ENCODE data around the gene TMEM163. TPM values are rescaled to one million over a fixed set of nuclear protein-coding genes. Genes with fewer than 3 reads are reported as not detected.
A peak's percentile ranks its signal among the peaks of the same experiment; 100 is the strongest.

The TMEM163 gene
- total RNA-seq: 1.9 and 2.4 TPM in 2 replicates

DNA sequence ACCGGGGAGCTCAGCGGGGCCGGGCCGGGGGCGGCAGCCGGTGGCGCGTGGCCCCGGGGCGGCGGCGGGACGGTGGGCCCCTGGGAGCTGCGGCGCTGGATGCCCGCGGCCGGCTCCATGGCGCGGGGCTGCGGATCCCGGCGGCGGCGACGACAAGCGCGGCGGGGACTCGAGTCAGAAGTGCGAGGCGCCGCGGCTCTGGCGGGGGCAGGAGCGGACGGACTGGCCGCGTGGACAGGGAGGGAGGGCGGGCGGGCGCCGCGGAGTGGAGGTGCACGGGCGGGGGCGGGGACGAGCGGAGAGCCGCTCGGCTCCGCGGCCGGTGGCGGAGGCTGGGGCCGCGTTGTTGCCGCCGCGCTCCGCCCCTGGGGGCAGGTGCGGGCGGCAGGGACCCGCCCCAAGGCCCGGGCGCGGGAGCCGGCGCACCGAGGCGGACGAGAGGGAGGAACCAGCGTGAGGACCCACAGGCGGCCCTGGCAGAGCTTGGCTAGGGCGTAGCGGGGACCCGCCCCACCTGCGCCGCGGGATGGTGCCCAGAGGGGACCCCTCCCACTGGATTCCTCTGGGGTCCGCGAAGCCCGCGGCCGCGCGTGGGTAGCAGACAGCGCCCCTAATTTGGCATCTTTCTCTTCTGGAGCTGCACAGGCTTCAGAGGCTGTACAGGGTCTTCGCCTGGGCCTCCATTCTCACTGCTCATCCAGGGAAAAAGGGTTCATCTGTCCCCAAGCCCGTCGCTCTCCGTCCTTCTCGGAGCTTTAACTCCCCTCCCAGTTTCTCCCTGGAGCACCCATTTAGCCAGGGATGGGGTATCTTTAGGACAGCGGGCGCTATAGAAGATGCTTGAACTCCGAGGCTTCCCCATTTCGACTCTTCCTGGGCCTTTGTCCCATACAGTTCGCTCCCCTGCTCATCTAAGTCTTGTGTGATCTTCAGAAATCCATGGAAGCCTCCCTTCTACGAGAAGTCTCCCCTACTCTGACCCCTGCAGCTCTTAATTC, at the start of gene TMEM163:
TMEM163 (minus strand) TSS at position 184 of the 998 bp plus-strand sequence.
- TF ChIP-seq, protein P1, sequence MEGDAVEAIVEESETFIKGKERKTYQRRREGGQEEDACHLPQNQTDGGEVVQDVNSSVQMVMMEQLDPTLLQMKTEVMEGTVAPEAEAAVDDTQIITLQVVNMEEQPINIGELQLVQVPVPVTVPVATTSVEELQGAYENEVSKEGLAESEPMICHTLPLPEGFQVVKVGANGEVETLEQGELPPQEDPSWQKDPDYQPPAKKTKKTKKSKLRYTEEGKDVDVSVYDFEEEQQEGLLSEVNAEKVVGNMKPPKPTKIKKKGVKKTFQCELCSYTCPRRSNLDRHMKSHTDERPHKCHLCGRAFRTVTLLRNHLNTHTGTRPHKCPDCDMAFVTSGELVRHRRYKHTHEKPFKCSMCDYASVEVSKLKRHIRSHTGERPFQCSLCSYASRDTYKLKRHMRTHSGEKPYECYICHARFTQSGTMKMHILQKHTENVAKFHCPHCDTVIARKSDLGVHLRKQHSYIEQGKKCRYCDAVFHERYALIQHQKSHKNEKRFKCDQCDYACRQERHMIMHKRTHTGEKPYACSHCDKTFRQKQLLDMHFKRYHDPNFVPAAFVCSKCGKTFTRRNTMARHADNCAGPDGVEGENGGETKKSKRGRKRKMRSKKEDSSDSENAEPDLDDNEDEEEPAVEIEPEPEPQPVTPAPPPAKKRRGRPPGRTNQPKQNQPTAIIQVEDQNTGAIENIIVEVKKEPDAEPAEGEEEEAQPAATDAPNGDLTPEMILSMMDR (IDR thresholded peaks at IDR 0.05; ENCODE audit: insufficient read depth, low read length, poor library complexity, severe bottlenecking): no peak
- Histone ChIP-seq H3K27me3 (ENCODE audit: control insufficient read depth, insufficient read depth, low read length) (peaks cover 22% of the 10 kb centered on the region), H3K4me3 (ENCODE audit: low read depth, low read length) (peak within 1 kb of the TSS; percentile 32), H3K36me3 (ENCODE audit: control insufficient read depth, insufficient read depth, low read length) (no peaks in the 10 kb centered on the region)
- no peak for DNase-seq (ENCODE audit: low read depth)

DNA sequence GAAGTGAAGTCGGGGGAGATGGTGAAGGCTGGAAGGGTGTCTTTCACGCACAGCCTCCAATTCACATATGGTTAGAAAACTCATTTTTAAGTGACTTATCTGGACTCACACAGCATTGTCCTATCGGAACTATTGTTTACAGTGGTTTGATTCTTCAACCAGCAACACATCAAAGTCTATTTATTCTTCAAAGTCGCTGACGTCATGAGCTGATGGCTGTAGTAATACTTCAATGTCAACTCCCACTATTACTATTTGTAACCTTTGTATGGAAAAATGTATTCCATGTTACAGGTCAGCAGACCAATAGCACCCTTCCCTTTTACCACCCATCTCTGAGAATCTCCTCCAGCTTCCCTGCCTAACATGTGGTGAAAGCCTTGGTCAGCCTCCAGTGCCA, 47.8 kb upstream of the TMEM163 start:
- Histone ChIP-seq H3K27me3 (ENCODE audit: control insufficient read depth, insufficient read depth, low read length) (no peaks in the 10 kb centered on the region), H3K36me3 (ENCODE audit: control insufficient read depth, insufficient read depth, low read length) (no peaks in the 10 kb centered on the region), H3K4me3 (ENCODE audit: low read depth, low read length) (no peak overlapping the region)
- no peak for DNase-seq (ENCODE audit: low read depth)
- TF ChIP-seq, protein P1 (IDR thresholded peaks at IDR 0.05; ENCODE audit: insufficient read depth, low read length, poor library complexity, severe bottlenecking): no peak

DNA sequence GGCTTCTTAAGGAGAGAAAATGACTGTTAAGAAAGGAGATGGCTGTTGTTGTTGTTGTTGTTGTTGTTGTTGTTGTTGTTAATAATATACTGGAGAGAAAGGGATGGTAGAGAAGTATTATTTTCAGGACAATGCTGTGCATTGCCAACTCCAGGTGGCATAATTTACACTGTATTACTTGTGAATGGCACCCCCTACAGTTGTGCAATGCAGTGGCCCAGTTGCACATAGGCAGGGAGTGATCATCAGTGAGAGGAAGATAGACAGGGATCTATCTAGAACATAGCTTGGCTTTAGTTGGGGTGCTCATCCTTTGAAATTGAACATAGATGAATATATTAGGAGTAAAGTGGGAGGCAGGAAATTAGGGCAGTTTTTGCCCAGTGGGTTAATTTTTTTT, 47.2 kb upstream of the TMEM163 start:
- DNase-seq (ENCODE audit: low read depth): no peak
- TF ChIP-seq, protein P1 (IDR thresholded peaks at IDR 0.05; ENCODE audit: insufficient read depth, low read length, poor library complexity, severe bottlenecking): no peak
- Histone ChIP-seq H3K27me3 (ENCODE audit: control insufficient read depth, insufficient read depth, low read length) (no peaks in the 10 kb centered on the region), H3K4me3 (ENCODE audit: low read depth, low read length) (no peak overlapping the region), H3K36me3 (ENCODE audit: control insufficient read depth, insufficient read depth, low read length) (no peaks in the 10 kb centered on the region)

GRCh38 chr2:134764164-134764563, 45.4 kb upstream of the TMEM163 start:
- no peak for DNase-seq (ENCODE audit: low read depth)
- TF ChIP-seq, protein P1 (IDR thresholded peaks at IDR 0.05; ENCODE audit: insufficient read depth, low read length, poor library complexity, severe bottlenecking): no peak
- Histone ChIP-seq H3K27me3 (ENCODE audit: control insufficient read depth, insufficient read depth, low read length) (no peaks in the 10 kb centered on the region), H3K36me3 (ENCODE audit: control insufficient read depth, insufficient read depth, low read length) (no peaks in the 10 kb centered on the region), H3K4me3 (ENCODE audit: low read depth, low read length) (no peak overlapping the region)

GRCh38 chr2:134763164-134763710, 44.4 kb upstream of the TMEM163 start:
- no peaks in the 10 kb centered on the region for H3K27me3 ChIP-seq (ENCODE audit: control insufficient read depth, insufficient read depth, low read length)
- DNase-seq (ENCODE audit: low read depth): no peak

More at GRCh38 chr2:134763164-134763710, 44.4 kb upstream of the TMEM163 start:
- Histone ChIP-seq H3K4me3 (ENCODE audit: low read depth, low read length) (no peak overlapping the region), H3K36me3 (ENCODE audit: control insufficient read depth, insufficient read depth, low read length) (no peaks in the 10 kb centered on the region)
- TF ChIP-seq, protein P1 (IDR thresholded peaks at IDR 0.05; ENCODE audit: insufficient read depth, low read length, poor library complexity, severe bottlenecking): no peak

Data from kidney epithelial cell (primary cell).